SJCRH30 (cell line): ENCODE results near the gene AASS. TPM values are rescaled to one million over a fixed set of nuclear protein-coding genes. Genes with fewer than 3 reads are reported as not detected.

Source experiments
- DNase-seq, 2 experiments: peaks; one replicate each; pipeline ENCODE4 v3.0.0-alpha.2; 2015 to 2020
- H3K27ac ChIP-seq: fragments of 250-450 bp; sonication (Bioruptor Pico); 2 replicates; pipeline ENCODE4 v1.5.1; 2020; ENCODE audit warnings: mild to moderate bottlenecking, moderate library complexity
- H3K27me3 ChIP-seq: fragments of 250-450 bp; sonication (Bioruptor Pico); 2 replicates; pipeline ENCODE4 v1.5.1; 2020; ENCODE audit warnings: mild to moderate bottlenecking, moderate library complexity
- H3K36me3 ChIP-seq: fragments of 250-450 bp; sonication (Bioruptor Pico); 2 replicates; pipeline ENCODE4 v1.5.1; 2020; ENCODE audit warnings: mild to moderate bottlenecking, moderate library complexity
- H3K4me1 ChIP-seq: fragments of 250-450 bp; sonication (Bioruptor Pico); 2 replicates; pipeline ENCODE4 v1.5.1; 2020; ENCODE audit warnings: mild to moderate bottlenecking, moderate library complexity
- H3K4me3 ChIP-seq: fragments of 250-450 bp; sonication (Bioruptor Pico); 2 replicates; pipeline ENCODE4 v1.5.1; 2020; ENCODE audit warnings: mild to moderate bottlenecking, moderate library complexity
- H3K9me3 ChIP-seq: fragments of 250-450 bp; sonication (Bioruptor Pico); replicated peaks from 2 replicates; pipeline ENCODE4 v1.5.1; 2020; ENCODE audit warnings: mild to moderate bottlenecking, moderate library complexity
- total RNA-seq: library from RNA; depleted of rRNA; stranded (reverse); fragments of >200 nt; shearing (Covaris generic); gene quantifications from 2 replicates; pipeline ENCODE4 v1.2.3, GENCODE V29; 2014; rRNA removed

Gene AASS
- total RNA-seq, 1 experiment from 2014 or later, result 50.4 TPM

- Histone ChIP-seq H3K4me1 (no peaks in the 10 kb centered on the region), H3K4me3 (no peak overlapping the region), H3K36me3 (no peaks in the 10 kb centered on the region), H3K27ac (no peak overlapping the region), H3K9me3 (no peaks in the 10 kb centered on the region), H3K27me3 (no peaks in the 10 kb centered on the region)
- DNase-seq, result no peak
These were observed 103.9 kb downstream of the AASS start for GRCh38 chr7:122040147-122040546.

- Histone ChIP-seq H3K9me3 (no peaks in the 10 kb centered on the region), H3K27me3 (no peaks in the 10 kb centered on the region), H3K36me3 (no peaks in the 10 kb centered on the region), H3K4me3 (no peak overlapping the region), H3K4me1 (no peaks in the 10 kb centered on the region), H3K27ac (no peak overlapping the region)
- DNase-seq, result no peak
These were observed 105.1 kb downstream of the AASS start for GRCh38 chr7:122038904-122039303.

- Histone ChIP-seq H3K27ac (no peak overlapping the region), H3K9me3 (no peaks in the 10 kb centered on the region), H3K36me3 (no peaks in the 10 kb centered on the region), H3K4me3 (no peak overlapping the region), H3K4me1 (no peaks in the 10 kb centered on the region), H3K27me3 (no peaks in the 10 kb centered on the region)
- DNase-seq, result no peak
These were observed 105.9 kb downstream of the AASS start for GRCh38 chr7:122038134-122038533.

- DNase-seq, result no peak
- H3K27ac ChIP-seq, result no peak overlapping the region
- no peaks in the 10 kb centered on the region for H3K9me3 ChIP-seq
- no peaks in the 10 kb centered on the region for H3K36me3 ChIP-seq
- H3K27me3 ChIP-seq, result no peaks in the 10 kb centered on the region
- H3K4me1 ChIP-seq, result no peaks in the 10 kb centered on the region
- no peak overlapping the region for H3K4me3 ChIP-seq
These were observed 108.2 kb downstream of the AASS start for GRCh38 chr7:122035876-122036275.

GRCh38 chr7:122033641-122034040 lies 110.4 kb downstream of the AASS start:
- Histone ChIP-seq H3K27me3 (no peaks in the 10 kb centered on the region), H3K9me3 (no peaks in the 10 kb centered on the region), H3K4me3 (no peak overlapping the region), H3K36me3 (no peaks in the 10 kb centered on the region), H3K4me1 (no peaks in the 10 kb centered on the region), H3K27ac (no peak overlapping the region)
- DNase-seq, result no peak

- H3K27me3 ChIP-seq, result no peaks in the 10 kb centered on the region
- no peaks in the 10 kb centered on the region for H3K4me1 ChIP-seq
- no peaks in the 10 kb centered on the region for H3K36me3 ChIP-seq
- no peaks in the 10 kb centered on the region for H3K9me3 ChIP-seq
- no peak for DNase-seq
- no peak overlapping the region for H3K27ac ChIP-seq
- H3K4me3 ChIP-seq, result no peak overlapping the region
These were observed 117.0 kb downstream of the AASS start for GRCh38 chr7:122027058-122027457.

Other genes with a start within 250 kb of the AASS start
- not detected in 2 replicates for gene FEZF1, start 160.5 kb upstream of the AASS start, total RNA-seq